COLO668 (cell line): ENCODE data around the gene ALDH9A1.
"Not testable (repeated sequence)": the region's sequence is repeated elsewhere in the genome, so short reads cannot be mapped to it uniquely, and the experiment has no call there.

ENCODE experiments used
- DNase-seq: peaks from one replicate; lab custom pipeline; 2025; ENCODE audit not compliant: unreplicated experiment; lab: John Stamatoyannopoulos, UW

Gene ALDH9A1

GRCh38 chr1:165697881-165698760 lies at the start of gene ALDH9A1:
Gene ALDH9A1, minus strand, starts transcription at chr1:165698562. Its CDS starts 4 bp downstream, at chr1:165698558.
- peak; percentile 88 for DNase-seq

DNA sequence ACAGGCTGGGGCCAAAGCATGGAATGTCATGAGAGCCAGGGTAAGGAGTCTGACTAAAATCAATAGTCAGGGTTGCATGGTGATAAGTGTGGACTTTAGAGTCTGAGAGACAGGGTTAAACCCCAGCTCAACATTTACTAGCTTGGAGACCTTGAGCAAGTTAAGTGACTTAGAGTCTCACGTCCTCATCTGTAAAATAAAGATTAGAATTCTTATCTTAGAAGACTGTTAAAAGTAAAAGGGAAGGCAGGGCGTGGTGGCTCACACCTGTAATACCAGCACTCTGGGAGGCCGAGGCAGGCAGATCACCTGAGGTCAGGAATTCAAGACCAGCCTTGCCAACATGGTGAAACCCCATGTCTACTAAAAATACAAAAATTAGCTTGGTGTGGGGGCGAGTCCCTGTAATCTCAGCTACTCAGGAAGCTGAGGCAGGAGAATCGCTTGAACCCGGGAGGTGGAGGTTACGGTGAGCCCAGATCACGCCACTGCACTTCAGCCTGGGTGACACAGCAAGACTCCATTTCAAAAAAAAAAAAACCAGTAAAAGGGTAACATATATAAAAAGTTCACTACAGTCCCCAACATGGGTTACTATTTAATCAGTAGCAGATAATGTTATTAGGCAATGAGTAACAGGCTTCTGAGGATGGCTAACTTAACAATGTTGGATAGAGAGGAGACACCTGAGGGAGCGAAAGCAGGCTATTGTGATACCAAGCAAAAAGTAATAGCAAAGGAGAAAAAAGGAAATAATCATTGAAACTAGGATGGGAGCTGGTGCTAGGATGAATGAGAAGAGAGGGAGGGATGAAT lies 49.5 kb upstream of the ALDH9A1 start:
- no peak for DNase-seq

GRCh38 chr1:165744913-165745312 lies 46.6 kb upstream of the ALDH9A1 start:
- DNase-seq = not testable (repeated sequence)

DNA sequence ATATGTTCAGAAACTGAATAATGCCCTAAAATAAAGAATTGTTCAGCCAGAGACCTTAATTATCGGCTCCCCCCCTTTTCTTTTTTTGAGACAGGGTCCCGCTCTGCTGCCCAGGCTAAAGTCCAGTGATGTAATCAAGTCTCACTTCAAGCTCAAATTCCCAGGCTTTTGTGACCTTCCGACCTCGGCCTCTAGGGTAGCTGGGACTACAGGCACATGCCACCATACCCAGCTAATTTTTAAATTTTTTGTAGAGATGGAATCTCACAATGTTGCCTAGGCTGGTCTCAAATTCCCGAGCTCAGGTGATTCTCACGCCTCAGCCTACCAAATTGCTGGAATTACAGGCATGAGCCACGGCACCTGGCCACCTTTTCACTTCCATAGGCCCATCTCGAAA lies 43.8 kb upstream of the ALDH9A1 start:
- no peak for DNase-seq

GRCh38 chr1:165738794-165739193 lies 40.4 kb upstream of the ALDH9A1 start:
- peak; percentile 21 for DNase-seq

GRCh38 chr1:165737196-165737595 lies 38.8 kb upstream of the ALDH9A1 start:
- DNase-seq = no peak

DNA sequence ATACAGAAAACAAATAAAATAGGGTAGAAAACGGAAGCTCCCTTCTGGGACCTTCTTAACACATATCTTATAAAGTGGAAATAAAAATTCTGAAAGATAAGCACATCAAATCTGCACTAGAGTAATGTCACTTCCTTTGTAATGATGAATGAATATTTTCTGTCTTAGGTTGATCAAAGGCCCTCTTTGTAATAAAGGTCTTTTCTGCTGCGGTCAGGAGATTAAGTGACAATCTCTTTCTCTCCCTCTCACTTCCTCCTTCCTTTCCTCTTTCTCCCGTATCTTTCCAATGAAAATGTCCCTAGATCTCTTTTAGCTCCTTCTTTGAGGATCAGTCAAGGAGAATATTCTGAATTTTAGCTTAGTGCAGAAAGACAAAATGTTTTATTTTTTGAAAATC lies 36.5 kb upstream of the ALDH9A1 start:
- DNase-seq = no peak

DNA sequence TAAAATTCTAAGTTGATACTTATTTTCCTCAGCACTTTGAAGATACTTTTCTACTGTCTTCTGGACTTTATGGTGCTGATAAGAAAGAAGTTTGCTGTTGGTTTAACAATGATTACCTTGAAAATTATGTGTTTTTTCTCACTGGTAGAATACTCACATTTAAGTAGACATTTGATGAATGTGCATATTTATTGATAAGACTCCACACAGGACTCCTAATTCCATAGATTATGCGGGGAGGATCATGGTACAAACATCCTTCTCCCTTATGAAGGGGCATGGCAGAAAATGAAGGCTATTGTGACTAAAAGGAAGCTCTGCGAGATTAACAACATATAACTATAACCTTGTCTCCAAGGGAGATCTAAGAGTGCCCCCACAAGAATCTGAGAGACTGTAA lies 28.5 kb upstream of the ALDH9A1 start:
- DNase-seq = no peak

- DNase-seq = no peak
Observed at GRCh38 chr1:165726169-165726568, 27.8 kb upstream of the ALDH9A1 start.

DNA sequence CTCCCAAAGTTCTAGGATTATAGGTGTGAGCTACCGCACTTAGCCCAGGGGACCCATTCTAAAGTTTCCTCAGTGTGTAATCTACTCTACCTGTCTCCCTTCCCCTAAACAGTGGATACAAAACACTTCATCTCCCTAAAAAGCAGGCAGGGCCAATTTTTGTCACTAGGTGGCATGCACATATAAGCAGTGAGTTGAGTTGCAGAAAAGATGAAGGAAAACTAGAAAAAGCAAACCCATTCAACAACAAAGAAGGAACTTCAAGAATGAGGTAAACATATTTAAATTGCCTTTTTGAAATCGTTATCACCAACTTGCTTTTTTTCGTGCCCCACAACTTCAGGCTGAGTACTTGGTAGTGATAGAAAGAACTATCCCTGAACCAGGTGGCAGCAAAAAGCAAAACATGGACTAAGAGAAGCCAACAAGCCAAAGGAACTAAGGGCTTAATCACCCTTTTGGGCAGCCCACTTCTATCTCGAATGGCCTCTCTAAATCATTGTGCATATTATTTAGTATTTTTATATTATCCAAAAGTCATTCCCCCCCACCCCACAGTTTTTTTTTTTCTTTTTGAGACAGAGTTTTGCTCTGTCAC lies 19.7 kb upstream of the ALDH9A1 start:
- DNase-seq = peak; percentile 43

DNA sequence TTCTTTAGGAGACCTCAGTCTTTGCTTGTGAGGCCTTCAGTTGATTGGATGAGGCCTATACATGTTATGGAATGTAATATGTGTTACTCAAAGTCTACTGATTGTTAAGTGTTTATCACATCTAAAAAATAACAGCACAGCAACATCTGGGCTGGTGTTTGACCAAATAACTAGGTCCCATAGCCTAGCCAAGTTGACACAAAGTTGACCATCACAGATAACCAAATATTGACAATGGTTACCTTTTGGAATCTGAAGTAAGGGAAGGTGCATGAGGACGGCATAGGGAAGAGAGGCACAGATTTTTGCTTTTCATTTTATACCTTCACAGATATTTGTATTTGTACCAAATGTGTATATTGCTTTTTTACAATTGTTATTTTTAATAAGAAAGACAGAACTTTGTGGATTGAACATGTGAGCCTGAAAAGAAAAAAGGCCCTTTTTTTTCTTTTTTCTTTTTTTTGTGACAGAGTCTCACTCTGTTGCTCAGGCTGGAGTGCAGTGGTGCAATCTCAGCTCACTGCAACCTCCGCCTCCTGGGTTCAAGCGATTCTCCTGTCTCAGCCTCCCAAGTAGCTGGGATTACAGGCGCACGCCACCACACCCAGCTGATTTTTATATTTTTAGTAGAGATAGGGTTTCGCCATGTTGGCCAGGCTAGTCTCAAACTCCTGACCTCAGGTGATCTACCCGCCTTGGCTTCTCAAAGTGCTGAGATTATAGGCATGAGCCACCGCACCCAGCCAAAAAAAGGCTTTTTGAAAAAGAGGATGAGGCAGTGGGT lies 18.1 kb upstream of the ALDH9A1 start:
- DNase-seq = not testable (repeated sequence)

DNA sequence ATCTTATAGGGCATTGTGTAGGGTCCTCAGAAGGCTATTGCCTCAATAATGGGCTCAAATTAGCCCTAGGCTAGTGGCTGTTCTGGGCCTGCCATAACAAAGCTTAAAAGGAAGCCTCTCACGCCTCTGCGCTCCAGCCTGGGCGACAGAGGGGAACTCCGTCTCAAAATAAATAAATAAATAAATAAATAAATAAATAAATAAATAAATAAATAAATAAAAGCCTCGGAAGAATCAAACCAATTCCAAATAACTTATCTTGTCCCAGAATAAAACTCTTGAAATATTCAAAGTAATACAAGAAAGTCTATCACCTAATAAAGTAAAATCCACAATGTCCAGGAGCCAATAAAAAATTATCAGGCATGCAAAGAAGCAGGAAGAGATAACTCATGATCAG lies 14.4 kb upstream of the ALDH9A1 start:
- DNase-seq = no peak

- no peak for DNase-seq
Observed at GRCh38 chr1:165707984-165708706, 9.8 kb upstream of the ALDH9A1 start.

DNA sequence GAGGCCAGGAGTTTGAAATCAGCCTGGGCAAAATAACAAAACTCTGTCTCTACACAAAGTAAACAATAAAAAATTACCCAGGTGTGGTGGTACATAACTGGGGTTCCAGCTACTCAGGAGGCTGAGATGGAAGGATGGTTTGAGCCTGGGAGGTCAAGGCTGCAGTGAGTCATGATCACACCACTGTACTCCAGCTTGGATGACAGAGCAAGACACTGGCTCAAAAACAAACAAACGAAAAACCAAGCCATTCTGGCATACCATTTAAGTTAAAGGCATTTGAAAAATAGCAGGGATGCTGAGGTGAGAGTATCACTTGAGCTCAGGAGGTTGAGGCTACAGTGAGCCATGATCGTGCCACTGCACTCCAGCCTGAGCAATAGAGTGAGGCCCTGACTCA lies 5.3 kb upstream of the ALDH9A1 start:
- no peak for DNase-seq

DNA sequence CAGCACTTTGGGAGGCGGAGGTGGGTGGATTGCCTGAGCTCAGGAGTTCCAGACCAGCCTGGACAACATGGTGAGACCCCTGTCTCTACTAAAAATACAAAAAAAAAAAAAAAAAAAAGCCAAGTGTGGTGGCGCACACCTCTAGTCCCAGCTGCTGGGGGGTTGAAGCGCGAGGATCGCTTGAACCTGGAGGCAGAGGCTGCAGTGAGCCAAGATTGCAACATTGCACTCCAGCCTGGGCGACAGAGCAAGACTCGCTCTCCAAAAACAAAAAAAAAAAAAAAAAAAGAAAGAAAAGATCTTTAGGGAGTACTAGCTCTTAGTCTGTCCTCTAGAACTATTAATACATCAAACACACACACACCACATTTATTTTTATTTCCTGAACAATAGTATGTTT lies 3.6 kb upstream of the ALDH9A1 start:
- DNase-seq = not testable (repeated sequence)

GRCh38 chr1:165699577-165699976 lies 1.2 kb upstream of the ALDH9A1 start:
- no peak for DNase-seq

GRCh38 chr1:165698761-165699052 lies 345 bp upstream of the ALDH9A1 start:
- DNase-seq = no peak

DNA sequence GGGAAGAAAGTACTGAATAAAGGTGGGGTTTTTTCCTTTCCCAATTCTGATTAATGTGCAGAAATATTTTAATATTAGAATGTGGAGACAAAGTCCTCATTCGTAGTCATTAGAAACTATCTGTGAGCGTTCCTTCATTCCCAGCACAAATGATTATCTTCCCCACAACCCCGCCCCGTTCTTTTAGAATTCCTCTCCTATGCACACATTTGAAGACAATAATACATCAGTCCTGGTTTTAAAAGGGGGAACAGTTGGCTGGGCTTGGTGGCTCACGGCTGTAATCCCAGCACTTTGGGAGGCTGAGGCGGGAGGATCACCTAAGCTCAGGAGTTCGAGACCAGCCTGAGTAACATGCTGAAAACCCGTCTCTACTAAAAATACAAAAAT lies 876 bp downstream of the ALDH9A1 start:
- no peak for DNase-seq

DNA sequence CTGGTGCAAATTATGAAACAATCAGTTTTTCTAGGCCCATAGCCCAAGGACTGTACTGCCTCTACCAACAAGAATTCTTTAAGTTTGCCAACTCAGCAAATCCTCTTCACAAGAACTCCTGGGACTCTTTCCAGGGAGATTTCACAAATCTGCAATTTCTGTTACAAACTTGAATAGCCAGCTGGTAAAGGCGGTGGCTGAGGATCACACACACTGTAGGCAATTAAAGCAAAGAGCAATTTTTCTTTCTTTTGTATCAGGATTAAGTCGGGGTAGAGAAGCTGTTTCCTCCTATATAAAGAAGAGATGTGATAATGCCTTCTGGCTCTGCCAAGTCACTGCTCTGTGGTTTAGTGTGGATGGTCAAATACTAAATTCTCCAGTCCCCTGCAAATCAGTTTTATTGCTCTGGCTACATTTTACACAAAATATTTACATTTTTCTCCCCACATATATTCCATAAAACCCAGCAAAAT lies 1.7 kb downstream of the ALDH9A1 start:
- DNase-seq = no peak

DNA sequence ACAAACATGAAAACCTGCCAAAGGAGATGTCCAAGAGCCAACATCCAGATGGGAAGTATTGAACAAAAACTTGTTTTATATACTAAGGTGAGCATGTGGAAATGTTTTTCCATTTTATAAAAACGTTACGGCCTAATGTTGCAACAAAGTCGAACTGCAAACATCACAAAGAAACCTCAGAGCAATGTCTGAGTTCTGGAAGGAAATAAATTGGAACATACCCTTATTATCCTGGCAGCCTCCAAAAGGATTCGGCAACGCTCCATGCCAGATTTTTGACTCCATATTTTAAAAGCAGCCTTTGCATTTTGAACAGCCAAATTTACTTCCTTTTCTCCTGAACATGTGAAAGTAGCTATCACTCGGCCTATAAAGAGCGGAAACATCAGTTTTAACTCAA lies 3.3 kb downstream of the ALDH9A1 start:
- no peak for DNase-seq
